ENCODE measurements around the gene ARNT2.
"Not testable (repeated sequence)": the region's sequence is repeated elsewhere in the genome, so short reads cannot be mapped to it uniquely, and the experiment has no call there.

ARNT2 gene

GRCh38 chr15:80641384-80641783 is 237.2 kb downstream of the ARNT2 start:
- no peak overlapping the region for H4K8ac ChIP-seq (ENCODE audit: low read depth, low read length)
- no peaks in the 10 kb centered on the region for H3K36me3 ChIP-seq (replicated peaks in 1 of 2; ENCODE audit: control insufficient read depth in 2 of 2, insufficient read depth in 2 of 2, low read length in 2 of 2)
- no peak overlapping the region for H3K4me2 ChIP-seq (ENCODE audit: insufficient read depth, low read length, poor library complexity, severe bottlenecking)
- H2BK5ac ChIP-seq (ENCODE audit: low read length): no peak overlapping the region
- peaks cover 6 to 12% of the 10 kb centered on the region in 2 donors for H3K9me3 ChIP-seq (replicated peaks in 1 of 2; ENCODE audit: control insufficient read depth in 2 of 2, insufficient read depth in 1 of 2, low read depth in 1 of 2, low read length in 2 of 2)
- no peaks in the 10 kb centered on the region for H3K4me1 ChIP-seq (ENCODE audit: control insufficient read depth in 2 of 2, insufficient read depth in 1 of 2, low read depth in 1 of 2, low read length in 2 of 2)
- H3K79me1 ChIP-seq (ENCODE audit: low read depth, low read length): no peaks in the 10 kb centered on the region
- no peak for DNase-seq (ENCODE audit: low spot score)
- no peaks in the 10 kb centered on the region for H3K27me3 ChIP-seq (ENCODE audit: control insufficient read depth in 3 of 3, insufficient read depth in 3 of 3, low read depth in 1 of 3, low read length in 3 of 3)
- no peak overlapping the region for H3K27ac ChIP-seq (replicated peaks; ENCODE audit: low read length)
- H4K91ac ChIP-seq (ENCODE audit: low read depth, low read length, poor library complexity): no peak overlapping the region
- no peak overlapping the region for H3K4ac ChIP-seq (ENCODE audit: low read length)
- H3K14ac ChIP-seq (ENCODE audit: low read length): no peak overlapping the region
- no peak overlapping the region for H3K9ac ChIP-seq (ENCODE audit: low read depth, low read length, poor library complexity)
- no peak overlapping the region for H2AFZ ChIP-seq (ENCODE audit: low read length)
- H2BK12ac ChIP-seq (ENCODE audit: low read length): no peak overlapping the region
- H3K23ac ChIP-seq (ENCODE audit: low read depth, low read length, poor library complexity): no peak overlapping the region
- no peak overlapping the region for H2AK5ac ChIP-seq (ENCODE audit: low read depth, low read length)
- WGBS, 2 donors (ENCODE audit: extremely low coverage in 2 of 2, insufficient read length in 2 of 2, insufficient replicate concordance in 1 of 2): no CpG with 5 or more reads among the region's 7 CpGs
- no peak overlapping the region for H2BK15ac ChIP-seq (ENCODE audit: low read length)
- no peak overlapping the region for H2BK120ac ChIP-seq (ENCODE audit: low read depth, low read length)
- H3K4me3 ChIP-seq (ENCODE audit: low read length in 2 of 2): no peak overlapping the region
- H3K18ac ChIP-seq (ENCODE audit: low read length): no peak overlapping the region

GRCh38 chr15:80643431-80643951 is 239.3 kb downstream of the ARNT2 start:
- Histone ChIP-seq H4K91ac (ENCODE audit: low read depth, low read length, poor library complexity) (no peak overlapping the region), H3K4me2 (ENCODE audit: insufficient read depth, low read length, poor library complexity, severe bottlenecking) (no peak overlapping the region)

GRCh38 chr15:80645494-80646065 is 241.4 kb downstream of the ARNT2 start:
- no peak overlapping the region for H2BK15ac ChIP-seq (ENCODE audit: low read length)
- H2AK5ac ChIP-seq (ENCODE audit: low read depth, low read length): no peak overlapping the region
- DNase-seq (ENCODE audit: low spot score): no peak
- no peak overlapping the region for H4K8ac ChIP-seq (ENCODE audit: low read depth, low read length)
- H4K91ac ChIP-seq (ENCODE audit: low read depth, low read length, poor library complexity): no peak overlapping the region
- H3K4ac ChIP-seq (ENCODE audit: low read length): no peak overlapping the region
- H3K23ac ChIP-seq (ENCODE audit: low read depth, low read length, poor library complexity): no peak overlapping the region
- no peaks in the 10 kb centered on the region for H3K4me1 ChIP-seq (ENCODE audit: control insufficient read depth in 2 of 2, insufficient read depth in 1 of 2, low read depth in 1 of 2, low read length in 2 of 2)
- no peak overlapping the region for H2BK120ac ChIP-seq (ENCODE audit: low read depth, low read length)
- no peak overlapping the region for H2AFZ ChIP-seq (ENCODE audit: low read length)
- no peaks in the 10 kb centered on the region for H3K36me3 ChIP-seq (replicated peaks in 1 of 2; ENCODE audit: control insufficient read depth in 2 of 2, insufficient read depth in 2 of 2, low read length in 2 of 2)
- no peak overlapping the region for H2BK5ac ChIP-seq (ENCODE audit: low read length)
- no peak overlapping the region for H3K18ac ChIP-seq (ENCODE audit: low read length)
- H3K9me3 ChIP-seq (replicated peaks in 1 of 2; ENCODE audit: control insufficient read depth in 2 of 2, insufficient read depth in 1 of 2, low read depth in 1 of 2, low read length in 2 of 2): peaks cover 3 to 8% of the 10 kb centered on the region in 2 donors
- H2BK12ac ChIP-seq (ENCODE audit: low read length): no peak overlapping the region
- H3K27me3 ChIP-seq (ENCODE audit: control insufficient read depth in 3 of 3, insufficient read depth in 3 of 3, low read depth in 1 of 3, low read length in 3 of 3): no peaks in the 10 kb centered on the region
- no peak overlapping the region for H3K9ac ChIP-seq (ENCODE audit: low read depth, low read length, poor library complexity)
- H3K79me1 ChIP-seq (ENCODE audit: low read depth, low read length): no peaks in the 10 kb centered on the region
- WGBS, 2 donors (ENCODE audit: extremely low coverage in 2 of 2, insufficient read length in 2 of 2, insufficient replicate concordance in 1 of 2): no CpG with 5 or more reads among the region's 4 CpGs
- H3K27ac ChIP-seq (replicated peaks; ENCODE audit: low read length): no peak overlapping the region
- no peak overlapping the region for H3K4me2 ChIP-seq (ENCODE audit: insufficient read depth, low read length, poor library complexity, severe bottlenecking)
- H3K14ac ChIP-seq (ENCODE audit: low read length): no peak overlapping the region
- no peak overlapping the region for H3K4me3 ChIP-seq (ENCODE audit: low read length in 2 of 2)

More at GRCh38 chr15:80643431-80643951, 239.3 kb downstream of the ARNT2 start:
- Histone ChIP-seq H3K9ac (ENCODE audit: low read depth, low read length, poor library complexity) (no peak overlapping the region), H3K79me1 (ENCODE audit: low read depth, low read length) (no peaks in the 10 kb centered on the region), H3K27me3 (ENCODE audit: control insufficient read depth in 3 of 3, insufficient read depth in 3 of 3, low read depth in 1 of 3, low read length in 3 of 3) (no peaks in the 10 kb centered on the region), H3K18ac (ENCODE audit: low read length) (no peak overlapping the region), H4K8ac (ENCODE audit: low read depth, low read length) (no peak overlapping the region), H3K23ac (ENCODE audit: low read depth, low read length, poor library complexity) (no peak overlapping the region), H3K27ac (replicated peaks; ENCODE audit: low read length) (no peak overlapping the region), H3K9me3 (replicated peaks in 1 of 2; ENCODE audit: control insufficient read depth in 2 of 2, insufficient read depth in 1 of 2, low read depth in 1 of 2, low read length in 2 of 2) (peaks cover 6 to 14% of the 10 kb centered on the region in 2 donors), H2AK5ac (ENCODE audit: low read depth, low read length) (no peak overlapping the region), H3K14ac (ENCODE audit: low read length) (no peak overlapping the region), H2BK5ac (ENCODE audit: low read length) (peak overlapping the region; percentile 29), H3K4me3 (ENCODE audit: low read length in 2 of 2) (no peak overlapping the region), H2BK12ac (ENCODE audit: low read length) (no peak overlapping the region), H3K4me1 (ENCODE audit: control insufficient read depth in 2 of 2, insufficient read depth in 1 of 2, low read depth in 1 of 2, low read length in 2 of 2) (no peaks in the 10 kb centered on the region), H3K36me3 (replicated peaks in 1 of 2; ENCODE audit: control insufficient read depth in 2 of 2, insufficient read depth in 2 of 2, low read length in 2 of 2) (no peaks in the 10 kb centered on the region), H2BK15ac (ENCODE audit: low read length) (no peak overlapping the region), H3K4ac (ENCODE audit: low read length) (no peak overlapping the region), H2BK120ac (ENCODE audit: low read depth, low read length) (no peak overlapping the region), H2AFZ (ENCODE audit: low read length) (no peak overlapping the region)
- no peak for DNase-seq (ENCODE audit: low spot score)
- no CpG with 5 or more reads among the region's 7 CpGs for WGBS, 2 donors (ENCODE audit: extremely low coverage in 2 of 2, insufficient read length in 2 of 2, insufficient replicate concordance in 1 of 2)

- H4K91ac ChIP-seq (ENCODE audit: low read depth, low read length, poor library complexity); H3K4me2 ChIP-seq (ENCODE audit: insufficient read depth, low read length, poor library complexity, severe bottlenecking); H3K4me1 ChIP-seq (ENCODE audit: control insufficient read depth in 2 of 2, insufficient read depth in 1 of 2, low read depth in 1 of 2, low read length in 2 of 2); H2BK12ac ChIP-seq (ENCODE audit: low read length); H2BK5ac ChIP-seq (ENCODE audit: low read length); H2BK15ac ChIP-seq (ENCODE audit: low read length); H3K4me3 ChIP-seq (ENCODE audit: low read length in 2 of 2); H2AK5ac ChIP-seq (ENCODE audit: low read depth, low read length); H2AFZ ChIP-seq (ENCODE audit: low read length); H3K18ac ChIP-seq (ENCODE audit: low read length); H4K8ac ChIP-seq (ENCODE audit: low read depth, low read length); H3K9me3 ChIP-seq (replicated peaks in 1 of 2; ENCODE audit: control insufficient read depth in 2 of 2, insufficient read depth in 1 of 2, low read depth in 1 of 2, low read length in 2 of 2); H3K27me3 ChIP-seq (ENCODE audit: control insufficient read depth in 3 of 3, insufficient read depth in 3 of 3, low read depth in 1 of 3, low read length in 3 of 3); H3K23ac ChIP-seq (ENCODE audit: low read depth, low read length, poor library complexity); H3K79me1 ChIP-seq (ENCODE audit: low read depth, low read length); DNase-seq (ENCODE audit: low spot score); H3K36me3 ChIP-seq (replicated peaks in 1 of 2; ENCODE audit: control insufficient read depth in 2 of 2, insufficient read depth in 2 of 2, low read length in 2 of 2); H3K27ac ChIP-seq (replicated peaks; ENCODE audit: low read length); H3K9ac ChIP-seq (ENCODE audit: low read depth, low read length, poor library complexity); H3K4ac ChIP-seq (ENCODE audit: low read length); H2BK120ac ChIP-seq (ENCODE audit: low read depth, low read length); H3K14ac ChIP-seq (ENCODE audit: low read length): not testable (repeated sequence)
- no CpG with 5 or more reads among the region's 30 CpGs for WGBS, 2 donors (ENCODE audit: extremely low coverage in 2 of 2, insufficient read length in 2 of 2, insufficient replicate concordance in 1 of 2)
These were observed 243.2 kb downstream of the ARNT2 start for GRCh38 chr15:80647424-80647823.

All from neuronal stem cell (in vitro differentiated cells).